ENCODE measurements around the gene IRF4. TPM values are rescaled to one million over a fixed set of nuclear protein-coding genes. Genes with fewer than 3 reads are reported as not detected.

Gene IRF4
- total RNA-seq, 5 donors from 2014 or later (not counting 1 experiment from before 2014, with no cell fraction given), result 16.9 to 67.2 (median 28.4) TPM

DNA sequence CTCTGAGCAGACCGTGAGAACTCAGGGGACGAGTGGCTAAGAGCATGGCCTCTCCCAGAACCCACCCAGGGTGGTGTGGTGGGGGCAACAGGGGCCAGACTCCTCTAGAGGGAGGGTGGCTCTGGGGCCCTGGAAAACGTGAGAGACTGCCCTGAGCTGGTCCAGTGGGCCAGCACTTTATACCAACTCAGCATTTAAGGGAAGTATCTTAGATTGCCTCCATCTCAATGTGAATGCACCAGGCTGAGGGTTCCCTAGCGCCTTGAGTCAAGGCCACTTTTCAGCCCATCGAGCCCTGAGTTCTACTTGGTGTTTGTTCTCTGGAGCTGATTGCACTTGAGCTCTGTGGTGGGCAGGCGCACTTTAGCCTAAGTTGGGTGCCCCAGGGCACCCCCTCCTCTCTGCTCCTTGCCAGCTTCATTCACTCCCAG lies 42.0 kb upstream of the IRF4 start:
- H3K27me3 Mint-ChIP-seq, result no peaks in the 10 kb centered on the region
- H3K4me1 Mint-ChIP-seq, result no peaks in the 10 kb centered on the region
- Histone ChIP-seq H3K27ac (ENCODE audit: low read length) (no peak overlapping the region), H3K27me3 (replicated peaks in 1 of 2; ENCODE audit: control insufficient read depth in 2 of 2, extremely low read depth in 1 of 2, insufficient read depth in 2 of 2, low read length in 1 of 2) (no peaks in the 10 kb centered on the region), H3K36me3 (ENCODE audit: control insufficient read depth in 2 of 2, extremely low read depth in 1 of 2, insufficient read depth in 1 of 2, low read length in 1 of 2) (peaks cover 5 to 31% of the 10 kb centered on the region in 2 donors), H3K4me3 (ENCODE audit: control insufficient read depth in 1 of 2, extremely low read depth in 1 of 2, low read length in 1 of 2) (no peak overlapping the region), H3K9me3 (no peaks in the 10 kb centered on the region), H3K4me1 (ENCODE audit: control insufficient read depth in 1 of 2, extremely low read depth in 1 of 2, insufficient read depth in 2 of 2, low read length in 2 of 2) (no peaks in the 10 kb centered on the region)
- no peak overlapping the region for H3K4me3 Mint-ChIP-seq
- CTCF ChIA-PET, result no interaction called here
- POLR2A ChIA-PET, result no interaction called here
- ATAC-seq (replicated peaks in 1 of 4) (no peak), DNase-seq (no peak)
- peaks cover 40% of the 10 kb centered on the region for H3K36me3 Mint-ChIP-seq
- H3K9me3 Mint-ChIP-seq, result no peaks in the 10 kb centered on the region
- 76% methylated on average over 4 of the region's 6 CpGs for WGBS (ENCODE audit: insufficient coverage)
- H3K27ac Mint-ChIP-seq, result no peak overlapping the region

DNA sequence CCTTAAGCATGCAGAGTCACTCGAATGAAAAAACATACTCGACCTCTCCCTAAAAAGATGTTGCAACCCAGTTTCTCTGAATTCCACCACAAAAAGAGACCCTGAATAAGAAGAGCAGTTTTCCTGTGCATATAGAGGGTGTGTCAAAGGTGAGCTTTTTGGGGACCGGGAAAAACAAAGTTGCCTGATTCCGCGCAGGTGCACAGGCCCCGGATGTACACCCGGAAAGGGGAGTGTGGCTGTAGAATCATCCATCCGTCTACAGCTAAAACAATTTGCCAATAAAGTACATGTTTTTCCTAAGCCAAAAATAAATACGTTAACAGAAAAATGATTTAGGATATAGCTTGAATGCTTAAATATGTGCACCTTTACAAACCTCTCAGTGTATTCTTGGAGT lies 41.2 kb upstream of the IRF4 start:
- ChIA-PET CTCF (no interaction called here), POLR2A (no interaction called here)
- Mint-ChIP-seq H3K9me3 (no peaks in the 10 kb centered on the region), H3K27ac (no peak overlapping the region), H3K36me3 (peaks cover 40% of the 10 kb centered on the region), H3K27me3 (no peaks in the 10 kb centered on the region), H3K4me3 (no peak overlapping the region), H3K4me1 (no peaks in the 10 kb centered on the region)
- Histone ChIP-seq H3K36me3 (ENCODE audit: control insufficient read depth in 2 of 2, extremely low read depth in 1 of 2, insufficient read depth in 1 of 2, low read length in 1 of 2) (peaks cover 5 to 31% of the 10 kb centered on the region in 2 donors), H3K9me3 (no peaks in the 10 kb centered on the region), H3K4me3 (ENCODE audit: control insufficient read depth in 1 of 2, extremely low read depth in 1 of 2, low read length in 1 of 2) (no peak overlapping the region), H3K27me3 (replicated peaks in 1 of 2; ENCODE audit: control insufficient read depth in 2 of 2, extremely low read depth in 1 of 2, insufficient read depth in 2 of 2, low read length in 1 of 2) (no peaks in the 10 kb centered on the region), H3K4me1 (ENCODE audit: control insufficient read depth in 1 of 2, extremely low read depth in 1 of 2, insufficient read depth in 2 of 2, low read length in 2 of 2) (no peaks in the 10 kb centered on the region), H3K27ac (ENCODE audit: low read length) (no peak overlapping the region)
- 100% methylated on average over 3 of the region's 9 CpGs for WGBS (ENCODE audit: insufficient coverage)
- no peak for ATAC-seq (replicated peaks in 1 of 4)
- DNase-seq, result no peak

DNA sequence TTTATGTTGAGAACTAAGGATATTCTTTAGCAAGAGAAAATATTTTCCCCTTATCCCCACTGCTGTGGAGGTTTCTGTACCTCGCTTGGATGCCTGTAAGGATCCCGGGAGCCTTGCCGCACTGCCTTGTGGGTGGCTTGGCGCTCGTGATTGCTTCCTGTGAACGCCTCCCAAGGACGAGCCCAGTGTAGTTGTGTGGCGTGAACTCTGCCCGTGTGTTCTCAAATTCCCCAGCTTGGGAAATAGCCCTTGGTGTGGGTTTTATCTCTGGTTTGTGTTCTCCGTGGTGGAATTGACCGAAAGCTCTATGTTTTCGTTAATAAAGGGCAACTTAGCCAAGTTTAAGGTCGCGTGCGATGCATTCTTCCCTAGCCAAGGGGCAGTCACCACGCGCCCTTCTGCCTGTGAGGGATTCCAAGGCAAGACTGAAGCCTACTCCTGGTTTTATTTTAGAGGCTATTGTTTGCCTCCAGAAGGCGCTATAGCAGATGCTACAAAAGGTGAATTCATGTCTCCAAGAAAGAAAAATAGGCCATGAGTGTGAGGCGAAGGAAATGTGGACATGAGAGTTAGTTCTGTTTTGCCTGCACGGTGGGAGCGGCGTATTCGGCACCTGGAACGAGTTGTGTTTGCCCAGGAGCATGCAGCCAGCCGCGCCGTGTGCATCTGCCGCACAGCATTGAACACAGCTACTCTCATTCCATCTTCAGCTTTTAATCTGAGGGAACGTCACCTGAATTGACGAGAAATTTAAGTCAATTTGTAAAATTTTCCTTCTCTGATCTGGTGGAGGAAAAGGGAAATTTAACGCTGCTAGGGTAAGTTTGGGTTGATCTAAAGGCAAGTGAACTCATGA lies 40.3 kb upstream of the IRF4 start:
- ATAC-seq (replicated peaks in 1 of 4), result no peak
- Mint-ChIP-seq H3K27ac (no peak overlapping the region), H3K36me3 (peaks cover 36% of the 10 kb centered on the region), H3K4me3 (no peak overlapping the region), H3K4me1 (peaks cover 0 to 6% (median 3%) of the 10 kb centered on the region in 3 donors), H3K9me3 (no peaks in the 10 kb centered on the region), H3K27me3 (no peaks in the 10 kb centered on the region)
- Histone ChIP-seq H3K27ac (ENCODE audit: low read length) (no peak overlapping the region), H3K9me3 (no peaks in the 10 kb centered on the region), H3K36me3 (ENCODE audit: control insufficient read depth in 2 of 2, extremely low read depth in 1 of 2, insufficient read depth in 1 of 2, low read length in 1 of 2) (peaks cover 5 to 31% of the 10 kb centered on the region in 2 donors), H3K27me3 (replicated peaks in 1 of 2; ENCODE audit: control insufficient read depth in 2 of 2, extremely low read depth in 1 of 2, insufficient read depth in 2 of 2, low read length in 1 of 2) (no peaks in the 10 kb centered on the region), H3K4me3 (ENCODE audit: control insufficient read depth in 1 of 2, extremely low read depth in 1 of 2, low read length in 1 of 2) (no peak overlapping the region), H3K4me1 (ENCODE audit: control insufficient read depth in 1 of 2, extremely low read depth in 1 of 2, insufficient read depth in 2 of 2, low read length in 2 of 2) (no peaks in the 10 kb centered on the region)
- WGBS (ENCODE audit: insufficient coverage), result 89% methylated on average over 30 of the region's 31 CpGs
- no peak for DNase-seq
- ChIA-PET POLR2A (no interaction called here), CTCF (no interaction called here)

DNA sequence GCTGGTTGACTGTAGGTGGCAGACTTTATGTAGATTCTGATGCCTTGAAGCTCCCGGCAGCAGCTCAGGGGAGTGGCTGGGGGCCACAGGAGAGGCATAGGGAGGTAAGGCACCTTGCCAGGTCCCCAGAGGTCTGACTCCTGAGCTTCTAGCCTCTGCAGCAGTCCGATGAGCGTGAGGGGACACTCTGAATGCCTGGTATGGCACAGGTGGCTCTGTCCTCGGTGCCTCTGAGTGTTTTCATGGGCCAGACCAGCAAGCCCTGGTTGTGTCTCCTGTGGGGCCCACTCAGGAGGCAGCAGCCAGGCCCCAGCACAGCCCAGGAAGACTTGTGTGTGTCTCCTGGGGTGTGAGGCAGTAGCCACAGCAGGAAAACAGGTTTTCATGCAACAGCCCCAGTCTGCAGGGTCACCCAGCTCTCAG lies 39.7 kb upstream of the IRF4 start:
- Mint-ChIP-seq H3K9me3 (no peaks in the 10 kb centered on the region), H3K27me3 (no peaks in the 10 kb centered on the region), H3K4me1 (peaks cover 0 to 7% (median 3%) of the 10 kb centered on the region in 3 donors), H3K4me3 (no peak overlapping the region), H3K27ac (no peak overlapping the region), H3K36me3 (peaks cover 36% of the 10 kb centered on the region)
- Histone ChIP-seq H3K4me1 (ENCODE audit: control insufficient read depth in 1 of 2, extremely low read depth in 1 of 2, insufficient read depth in 2 of 2, low read length in 2 of 2) (peaks cover 0 to under 1% of the 10 kb centered on the region in 2 experiments), H3K27me3 (replicated peaks in 1 of 2; ENCODE audit: control insufficient read depth in 2 of 2, extremely low read depth in 1 of 2, insufficient read depth in 2 of 2, low read length in 1 of 2) (no peaks in the 10 kb centered on the region), H3K27ac (ENCODE audit: low read length) (no peak overlapping the region), H3K4me3 (ENCODE audit: control insufficient read depth in 1 of 2, extremely low read depth in 1 of 2, low read length in 1 of 2) (no peak overlapping the region), H3K36me3 (ENCODE audit: control insufficient read depth in 2 of 2, extremely low read depth in 1 of 2, insufficient read depth in 1 of 2, low read length in 1 of 2) (peaks cover 5 to 31% of the 10 kb centered on the region in 2 donors), H3K9me3 (no peaks in the 10 kb centered on the region)
- 56% methylated on average over 4 of the region's 4 CpGs for WGBS (ENCODE audit: insufficient coverage)
- DNase-seq (no peak), ATAC-seq (replicated peaks in 1 of 4) (no peak)
- ChIA-PET CTCF (no interaction called here), POLR2A (no interaction called here)

DNA sequence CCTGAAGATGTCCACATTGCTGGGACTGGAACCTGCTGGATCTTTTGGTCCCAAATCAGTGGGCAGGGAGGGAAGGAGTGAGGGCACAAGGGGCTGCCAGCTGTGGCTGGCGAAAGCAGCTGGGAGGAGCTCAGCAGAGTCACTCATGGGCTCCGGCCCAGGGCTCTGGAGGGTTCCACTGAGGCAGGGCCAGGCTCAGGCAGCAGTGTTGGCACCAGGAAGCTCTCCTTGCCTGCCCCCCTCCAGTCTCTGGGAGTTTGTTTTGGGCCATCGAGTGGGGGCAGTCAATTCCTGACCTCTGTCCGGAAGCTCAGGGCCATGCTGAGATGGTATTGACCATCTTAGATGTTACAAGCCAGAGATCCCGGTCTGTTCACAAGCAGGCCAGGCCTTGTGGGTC lies 39.1 kb upstream of the IRF4 start:
- DNase-seq, result no peak
- H3K4me1 Mint-ChIP-seq, result peaks cover 0 to 9% (median 3%) of the 10 kb centered on the region in 3 donors
- Histone ChIP-seq H3K4me3 (ENCODE audit: control insufficient read depth in 1 of 2, extremely low read depth in 1 of 2, low read length in 1 of 2) (no peak overlapping the region), H3K27ac (ENCODE audit: low read length) (no peak overlapping the region), H3K27me3 (replicated peaks in 1 of 2; ENCODE audit: control insufficient read depth in 2 of 2, extremely low read depth in 1 of 2, insufficient read depth in 2 of 2, low read length in 1 of 2) (no peaks in the 10 kb centered on the region), H3K9me3 (no peaks in the 10 kb centered on the region), H3K36me3 (ENCODE audit: control insufficient read depth in 2 of 2, extremely low read depth in 1 of 2, insufficient read depth in 1 of 2, low read length in 1 of 2) (peaks cover 5 to 29% of the 10 kb centered on the region in 2 donors), H3K4me1 (ENCODE audit: control insufficient read depth in 1 of 2, extremely low read depth in 1 of 2, insufficient read depth in 2 of 2, low read length in 2 of 2) (peaks cover 0 to 5% of the 10 kb centered on the region in 2 experiments)
- POLR2A ChIA-PET, result no interaction called here
- WGBS (ENCODE audit: insufficient coverage), result 88% methylated on average over 5 of the region's 5 CpGs
- no peak overlapping the region for H3K27ac Mint-ChIP-seq
- no peaks in the 10 kb centered on the region for H3K9me3 Mint-ChIP-seq
- peaks cover 33% of the 10 kb centered on the region for H3K36me3 Mint-ChIP-seq
- no peak overlapping the region for H3K4me3 Mint-ChIP-seq
- no peak for ATAC-seq (replicated peaks in 1 of 4)
- H3K27me3 Mint-ChIP-seq, result no peaks in the 10 kb centered on the region
- CTCF ChIA-PET, result no interaction called here

DNA sequence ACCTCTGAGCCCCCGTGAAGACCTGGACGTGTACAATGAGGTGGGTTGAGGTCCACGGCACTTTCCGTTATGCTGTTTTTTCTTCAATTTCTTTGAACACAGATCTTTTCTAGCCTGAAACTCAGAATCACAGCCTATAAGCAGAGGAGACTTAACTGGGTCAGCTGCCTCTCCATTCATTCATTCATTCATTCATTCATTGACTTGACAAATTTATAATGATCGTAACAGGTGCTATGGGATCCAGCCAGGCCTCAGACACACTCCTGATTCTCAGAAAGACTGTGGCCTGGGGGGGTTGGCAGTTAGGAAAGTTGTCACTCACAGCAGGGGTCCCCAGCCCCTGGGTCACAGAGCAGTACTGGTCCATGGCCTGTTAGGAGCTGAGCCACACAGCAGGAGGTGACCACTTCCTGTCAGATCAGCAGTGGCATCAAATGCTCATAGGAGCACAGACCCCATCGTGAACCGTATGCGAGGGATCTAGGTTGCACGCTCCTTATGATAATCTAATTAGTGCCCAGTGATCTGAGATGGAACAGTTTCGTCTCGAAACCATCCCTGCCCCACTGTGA lies 38.6 kb upstream of the IRF4 start:
- Mint-ChIP-seq H3K27me3 (no peaks in the 10 kb centered on the region), H3K4me3 (no peak overlapping the region), H3K9me3 (no peaks in the 10 kb centered on the region), H3K4me1 (peaks cover 0 to 12% (median 3%) of the 10 kb centered on the region in 3 donors), H3K36me3 (peaks cover 28% of the 10 kb centered on the region), H3K27ac (no peak overlapping the region)
- ChIA-PET CTCF (interaction anchor here in 1 of 2 donors (0.8 kb wide), 1 partner anchor 327 kb away, joined by 3 read pairs; no protein-coding TSS in a partner anchor), POLR2A (no interaction called here)
- no peak overlapping the region for H3K4me3 ChIP-seq (ENCODE audit: control insufficient read depth in 1 of 2, extremely low read depth in 1 of 2, low read length in 1 of 2)
- DNase-seq (no peak), ATAC-seq (replicated peaks in 1 of 4) (no peak)
- H3K4me1 ChIP-seq (ENCODE audit: control insufficient read depth in 1 of 2, extremely low read depth in 1 of 2, insufficient read depth in 2 of 2, low read length in 2 of 2), result peaks cover 0 to 6% of the 10 kb centered on the region in 2 experiments
- no peak overlapping the region for H3K27ac ChIP-seq (ENCODE audit: low read length)
- 82% methylated on average over 9 of the region's 11 CpGs for WGBS (ENCODE audit: insufficient coverage)
- no peaks in the 10 kb centered on the region for H3K27me3 ChIP-seq (replicated peaks in 1 of 2; ENCODE audit: control insufficient read depth in 2 of 2, extremely low read depth in 1 of 2, insufficient read depth in 2 of 2, low read length in 1 of 2)
- no peaks in the 10 kb centered on the region for H3K9me3 ChIP-seq
- H3K36me3 ChIP-seq (ENCODE audit: control insufficient read depth in 2 of 2, extremely low read depth in 1 of 2, insufficient read depth in 1 of 2, low read length in 1 of 2), result peaks cover 5 to 25% of the 10 kb centered on the region in 2 donors

All from T-cell (primary cell).